ENCODE data around the gene PPP2R1B. TPM values are rescaled to one million over a fixed set of nuclear protein-coding genes. Genes with fewer than 3 reads are reported as not detected.
A peak's percentile ranks its signal among the peaks of the same experiment; 100 is the strongest.

PPP2R1B gene
- polyA plus RNA-seq, 1 experiment: 20.7 TPM

DNA sequence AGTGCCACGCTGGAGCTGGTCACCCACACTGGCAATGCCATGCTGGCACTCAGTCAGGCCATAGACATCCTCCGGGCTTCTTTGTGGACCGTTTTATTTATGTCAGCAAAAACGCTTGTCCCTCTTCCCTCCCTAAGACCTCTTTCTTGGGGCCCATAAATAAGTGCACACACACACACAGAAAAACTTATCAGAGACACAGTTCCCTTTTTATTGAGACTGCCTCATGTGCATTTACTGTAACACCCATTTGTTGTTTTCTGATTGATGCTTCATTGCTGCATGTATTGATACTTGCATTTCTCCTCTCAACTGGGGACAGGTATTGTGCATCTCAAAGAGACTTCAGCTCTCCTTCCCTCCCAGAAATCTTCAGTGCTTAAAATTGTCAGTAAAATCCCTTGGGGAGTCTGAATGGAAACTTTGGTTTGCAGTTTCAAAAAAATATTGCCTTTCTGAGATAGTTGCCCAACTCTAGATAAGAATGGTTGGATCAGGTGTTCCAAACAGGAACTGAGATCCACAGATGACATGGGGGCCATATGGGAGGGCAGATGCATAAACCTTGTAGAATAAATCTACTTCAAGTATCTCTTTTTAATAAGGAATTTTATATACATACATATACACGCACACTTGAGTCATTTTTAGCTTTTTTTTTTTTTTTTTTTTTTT is 50.9 kb downstream of the PPP2R1B start:
- H3K4me3 ChIP-seq (ENCODE audit: low read depth, low read length): no peak overlapping the region
- TF ChIP-seq, protein P1, sequence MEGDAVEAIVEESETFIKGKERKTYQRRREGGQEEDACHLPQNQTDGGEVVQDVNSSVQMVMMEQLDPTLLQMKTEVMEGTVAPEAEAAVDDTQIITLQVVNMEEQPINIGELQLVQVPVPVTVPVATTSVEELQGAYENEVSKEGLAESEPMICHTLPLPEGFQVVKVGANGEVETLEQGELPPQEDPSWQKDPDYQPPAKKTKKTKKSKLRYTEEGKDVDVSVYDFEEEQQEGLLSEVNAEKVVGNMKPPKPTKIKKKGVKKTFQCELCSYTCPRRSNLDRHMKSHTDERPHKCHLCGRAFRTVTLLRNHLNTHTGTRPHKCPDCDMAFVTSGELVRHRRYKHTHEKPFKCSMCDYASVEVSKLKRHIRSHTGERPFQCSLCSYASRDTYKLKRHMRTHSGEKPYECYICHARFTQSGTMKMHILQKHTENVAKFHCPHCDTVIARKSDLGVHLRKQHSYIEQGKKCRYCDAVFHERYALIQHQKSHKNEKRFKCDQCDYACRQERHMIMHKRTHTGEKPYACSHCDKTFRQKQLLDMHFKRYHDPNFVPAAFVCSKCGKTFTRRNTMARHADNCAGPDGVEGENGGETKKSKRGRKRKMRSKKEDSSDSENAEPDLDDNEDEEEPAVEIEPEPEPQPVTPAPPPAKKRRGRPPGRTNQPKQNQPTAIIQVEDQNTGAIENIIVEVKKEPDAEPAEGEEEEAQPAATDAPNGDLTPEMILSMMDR (IDR thresholded peaks at IDR 0.05; ENCODE audit: insufficient read depth, low read depth, low read length): no peak
- DNase-seq (ENCODE audit: low read depth): no peak
- POLR2A ChIA-PET: no interaction called here
- CTCF ChIA-PET: interaction anchor here (0.8 kb wide), 1 partner anchor 13 kb away, joined by 3 read pairs; no protein-coding TSS in a partner anchor
- H3K36me3 ChIP-seq (ENCODE audit: control insufficient read depth, insufficient read depth, low read length): peaks cover 3% of the 10 kb centered on the region
- H3K27me3 ChIP-seq (ENCODE audit: control insufficient read depth, insufficient read depth, low read length): no peaks in the 10 kb centered on the region

DNA sequence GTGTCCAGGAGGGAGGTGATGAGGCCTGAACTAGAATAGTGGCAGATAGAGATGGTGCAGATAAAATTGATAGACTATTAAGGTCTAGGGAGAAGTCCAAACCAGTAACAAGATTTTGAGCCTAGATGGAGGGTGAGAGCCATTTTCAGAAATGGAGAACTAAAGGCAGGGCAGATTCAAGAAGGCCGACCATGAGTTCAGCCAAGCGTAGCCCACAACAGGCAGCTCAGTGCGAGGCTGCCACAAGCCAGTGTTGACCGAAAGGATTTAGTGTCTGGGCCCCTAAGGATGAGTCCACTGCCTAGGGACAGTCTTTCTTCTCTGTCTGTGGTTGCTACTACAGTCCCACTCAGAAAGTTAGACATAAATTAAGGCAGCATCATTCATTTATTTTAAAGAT is 51.7 kb downstream of the PPP2R1B start:
- POLR2A ChIA-PET: no interaction called here
- H3K36me3 ChIP-seq (ENCODE audit: control insufficient read depth, insufficient read depth, low read length): peaks cover 3% of the 10 kb centered on the region
- H3K4me3 ChIP-seq (ENCODE audit: low read depth, low read length): no peak overlapping the region
- CTCF ChIA-PET: no interaction called here
- TF ChIP-seq, protein P1 (IDR thresholded peaks at IDR 0.05; ENCODE audit: insufficient read depth, low read depth, low read length): no peak
- no peak for DNase-seq (ENCODE audit: low read depth)
- H3K27me3 ChIP-seq (ENCODE audit: control insufficient read depth, insufficient read depth, low read length): no peaks in the 10 kb centered on the region

GRCh38 chr11:111707691-111708067 is 58.5 kb downstream of the PPP2R1B start:
- Histone ChIP-seq H3K36me3 (ENCODE audit: control insufficient read depth, insufficient read depth, low read length) (peaks cover 7% of the 10 kb centered on the region), H3K4me3 (ENCODE audit: low read depth, low read length) (no peak overlapping the region), H3K27me3 (ENCODE audit: control insufficient read depth, insufficient read depth, low read length) (no peaks in the 10 kb centered on the region)
- TF ChIP-seq, protein P1 (IDR thresholded peaks at IDR 0.05; ENCODE audit: insufficient read depth, low read depth, low read length): no peak
- ChIA-PET CTCF (no interaction called here), POLR2A (no interaction called here)
- no peak for DNase-seq (ENCODE audit: low read depth)

DNA sequence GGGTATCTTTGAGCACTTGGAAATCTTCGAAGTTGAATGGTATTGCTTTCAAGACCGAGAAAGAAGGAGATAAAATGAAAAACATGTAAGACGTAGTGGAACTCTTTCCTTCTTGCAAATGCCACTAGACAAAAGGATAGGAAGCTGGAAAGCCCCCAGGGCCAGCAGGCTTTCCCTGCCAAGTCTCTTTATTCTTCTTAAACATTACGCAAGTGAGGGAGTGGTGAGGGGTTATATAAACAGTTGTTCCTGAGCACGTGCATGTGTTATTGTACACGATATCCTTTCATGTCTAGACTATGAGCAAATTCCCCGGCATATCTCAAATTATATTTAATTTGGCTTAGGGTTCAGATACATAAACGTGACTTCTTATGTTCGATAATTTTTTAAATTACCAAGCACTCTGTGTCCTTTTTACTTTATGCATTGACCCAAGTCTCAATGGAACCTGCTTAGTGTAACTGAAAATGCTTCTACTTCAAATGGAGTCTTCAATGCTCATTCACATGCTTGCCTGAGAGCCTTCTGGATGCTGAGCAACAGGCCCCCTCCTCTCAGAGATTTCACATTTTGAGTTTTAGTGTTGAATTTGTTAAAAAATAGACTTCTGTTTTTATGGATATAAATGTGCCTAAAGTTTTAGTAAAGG is 59.0 kb downstream of the PPP2R1B start:
- CTCF ChIA-PET: no interaction called here

GRCh38 chr11:111703576-111703975 is 62.6 kb downstream of the PPP2R1B start:
- Histone ChIP-seq H3K27me3 (ENCODE audit: control insufficient read depth, insufficient read depth, low read length) (no peaks in the 10 kb centered on the region), H3K36me3 (ENCODE audit: control insufficient read depth, insufficient read depth, low read length) (peaks cover 3% of the 10 kb centered on the region; the same call in 1 of the 2 replicates), H3K4me3 (ENCODE audit: low read depth, low read length) (no peak overlapping the region)
- DNase-seq (ENCODE audit: low read depth): no peak
- TF ChIP-seq, protein P1 (IDR thresholded peaks at IDR 0.05; ENCODE audit: insufficient read depth, low read depth, low read length): no peak
- POLR2A ChIA-PET: no interaction called here
- CTCF ChIA-PET: interaction anchor here (1.6 to 2.1 kb wide), 2 partner anchors 9 to 23 kb away, joined by 4 to 8 read pairs; no protein-coding TSS in a partner anchor

More for the DNA sequence above, 59.0 kb downstream of the PPP2R1B start:
- TF ChIP-seq, protein P1 (IDR thresholded peaks at IDR 0.05; ENCODE audit: insufficient read depth, low read depth, low read length): no peak
- Histone ChIP-seq H3K36me3 (ENCODE audit: control insufficient read depth, insufficient read depth, low read length) (peaks cover 6% of the 10 kb centered on the region), H3K4me3 (ENCODE audit: low read depth, low read length) (no peak overlapping the region), H3K27me3 (ENCODE audit: control insufficient read depth, insufficient read depth, low read length) (no peaks in the 10 kb centered on the region)
- POLR2A ChIA-PET: no interaction called here
- peak; percentile 65 for DNase-seq (ENCODE audit: low read depth)

All from BJ (cell line).